Panc1 (cell line): Measurements from ENCODE around the gene ADCK2. TPM values are rescaled to one million over a fixed set of nuclear protein-coding genes. Genes with fewer than 3 reads are reported as not detected.
"Not testable (repeated sequence)": the region's sequence is repeated elsewhere in the genome, so short reads cannot be mapped to it uniquely, and the experiment has no call there.

Experiments used
- ATAC-seq: fragments of 200-7000 bp; cut with Tn5 transposase; 2 replicates; pipeline ENCODE4 v1.9.1; 2020; ENCODE audit warnings: mild to moderate bottlenecking, moderate library complexity
- BruUV-seq: library from RNA; stranded (reverse); fragments of 400-500 nt; replicated peaks from 2 replicates; lab custom pipeline; 2021; lab: Mats Ljungman, UMichigan
- CTCF ChIA-PET: fragments of 300-600 bp; sonication (Branson Sonifier 250); formaldehyde crosslinking; loops from one replicate; lab custom pipeline; 2022; ENCODE audit warnings: antibody characterized with exemption; lab: Charles Lee
- POLR2A ChIA-PET: fragments of 300-600 bp; sonication (Branson Sonifier 250); formaldehyde crosslinking; loops from one replicate; lab custom pipeline; 2022; ENCODE audit warnings: antibody characterized with exemption; lab: Charles Lee
- DNase-seq: peaks from one replicate; pipeline ENCODE4 v3.0.0-alpha.2; 2010; ENCODE audit warnings: low read depth, low spot score
- H3K27ac ChIP-seq: 2 replicates; pipeline ENCODE4 v1.5.1; 2011; ENCODE audit warnings: mild to moderate bottlenecking, low read length, inconsistent platforms
- H3K27me3 ChIP-seq: fragments of 200-500 bp; sonication (Bioruptor generic); 2 replicates; pipeline ENCODE4 v1.6.0; 2014; ENCODE audit warnings: low read length, inconsistent platforms; ENCODE audit not compliant: control insufficient read depth, insufficient read depth
- H3K36me3 ChIP-seq: fragments of 200-500 bp; sonication (Bioruptor generic); 2 replicates; pipeline ENCODE4 v1.5.1; 2014; ENCODE audit warnings: inconsistent platforms, mild to moderate bottlenecking, low read length, moderate library complexity; ENCODE audit not compliant: control insufficient read depth, insufficient read depth
- H3K4me1 ChIP-seq: 2 replicates; pipeline ENCODE4 v1.5.1; 2011; ENCODE audit warnings: inconsistent platforms, mild to moderate bottlenecking, low read length, moderate library complexity; ENCODE audit not compliant: control insufficient read depth, insufficient read depth
- H3K4me3 ChIP-seq, 2 experiments: 2 replicates each; pipeline ENCODE4 v1.5.1; 2011 to 2012; ENCODE audit warnings: low read depth in 2 of 2, low read length in 2 of 2, mild to moderate bottlenecking in 2 of 2, inconsistent platforms in 1 of 2, moderate library complexity in 1 of 2
- H3K9me3 ChIP-seq: fragments of 200-500 bp; sonication (Bioruptor generic); 2 replicates; pipeline ENCODE4 v1.5.1; 2014; ENCODE audit warnings: low read depth, mild to moderate bottlenecking, inconsistent platforms, low read length, moderate library complexity; ENCODE audit not compliant: control insufficient read depth, insufficient read depth
- CTCF ChIP-seq: fragments of 450-650 bp; IDR thresholded peaks from 2 replicates; pipeline ENCODE4 v1.5.1; 2017; ENCODE audit warnings: mild to moderate bottlenecking
- POLR2AphosphoS5 ChIP-seq: IDR thresholded peaks from 2 replicates; pipeline ENCODE4 v1.6.1; 2012; ENCODE audit warnings: mild to moderate bottlenecking, low read depth, low read length, moderate library complexity
- REST ChIP-seq, 2 experiments: IDR thresholded peaks; 2 replicates each; pipeline ENCODE4 v1.6.1; 2011 to 2012; ENCODE audit warnings: low read depth in 2 of 2, control low read depth in 1 of 2, low read length in 1 of 2, mild to moderate bottlenecking in 1 of 2, moderate library complexity in 1 of 2; ENCODE audit not compliant: insufficient read depth in 1 of 2
- SIN3A ChIP-seq: IDR thresholded peaks from 2 replicates; pipeline ENCODE4 v1.6.1; 2012; ENCODE audit warnings: low read depth, mild to moderate bottlenecking, low read length, moderate library complexity, borderline replicate concordance; ENCODE audit not compliant: insufficient read depth
- TCF7L2 ChIP-seq: IDR thresholded peaks from 2 replicates; pipeline ENCODE4 v1.6.1; 2011; ENCODE audit warnings: mild to moderate bottlenecking, low read depth, low read length, inconsistent platforms
- in situ Hi-C: cut with HindIII; loops from 2 replicates; pipeline ENCODE4 v1.10.0; 2016; ENCODE audit warnings: low sequenced_read_pairs, low pct_unique_long_range_greater_than_20kb
- intact Hi-C: fragments of 100-400 bp; cut with micrococcal nuclease; formaldehyde crosslinking; loops from one replicate; pipeline ENCODE4 v1.10.0; 2022; ENCODE audit not compliant: unreplicated experiment
- total RNA-seq: library from RNA; stranded (reverse); gene quantifications from one replicate; pipeline ENCODE4 v1.2.1, GENCODE V29; 2021; ENCODE audit not compliant: unreplicated experiment

The ADCK2 gene
- total RNA-seq, 1 experiment from 2014 or later, result 21.6 TPM

- Histone ChIP-seq H3K27me3 (peaks cover 3% of the 10 kb centered on the region; the same call in 1 of the 2 replicates), H3K27ac (no peak overlapping the region), H3K4me1 (no peaks in the 10 kb centered on the region), H3K9me3 (no peaks in the 10 kb centered on the region), H3K36me3 (no peaks in the 10 kb centered on the region), H3K4me3 (no peak overlapping the region)
- BruUV-seq, result no TSS peak
- intact Hi-C loops (no loop called here), in situ Hi-C loops (no loop called here)
- no peak for ATAC-seq
- no peak for DNase-seq
- TF ChIP-seq POLR2AphosphoS5 (no peak), TCF7L2 (no peak), REST (IDR thresholded peaks at IDR 0.05; ENCODE audit: insufficient read depth in 1 of 2, low read depth in 2 of 2, low read length in 1 of 2) (no peak), CTCF (no peak), SIN3A (no peak)
- ChIA-PET CTCF (interaction anchor here (0.7 kb wide), 1 partner anchor 336 kb away, joined by 5 read pairs; no protein-coding TSS in a partner anchor), POLR2A (no interaction called here)
These were observed 31.1 kb upstream of the ADCK2 start for GRCh38 chr7:140641524-140642195.

- no peak for ATAC-seq
- DNase-seq, result no peak
- Histone ChIP-seq H3K4me1 (no peaks in the 10 kb centered on the region), H3K27ac (no peak overlapping the region), H3K9me3 (no peaks in the 10 kb centered on the region), H3K27me3 (peaks cover 3% of the 10 kb centered on the region; the same call in 1 of the 2 replicates), H3K4me3 (no peak overlapping the region), H3K36me3 (no peaks in the 10 kb centered on the region)
- CTCF ChIA-PET, result no interaction called here
- intact Hi-C loops, result no loop called here
- no TSS peak for BruUV-seq
- in situ Hi-C loops, result no loop called here
- POLR2A ChIA-PET, result no interaction called here
- no peak for TF ChIP-seq REST (IDR thresholded peaks at IDR 0.05; ENCODE audit: insufficient read depth in 1 of 2, low read depth in 2 of 2, low read length in 1 of 2)
- no peak for TF ChIP-seq TCF7L2
- TF ChIP-seq CTCF, result no peak
- TF ChIP-seq SIN3A, result no peak
- TF ChIP-seq POLR2AphosphoS5, result no peak
These were observed 29.3 kb upstream of the ADCK2 start for GRCh38 chr7:140643416-140643815.

GRCh38 chr7:140644761-140645160 is 28.0 kb upstream of the ADCK2 start:
- CTCF ChIA-PET, BruUV-seq, in situ Hi-C loops, ATAC-seq, POLR2A ChIA-PET, DNase-seq, H3K4me3 ChIP-seq, H3K36me3 ChIP-seq, H3K27ac ChIP-seq, H3K9me3 ChIP-seq, H3K4me1 ChIP-seq, intact Hi-C loops, H3K27me3 ChIP-seq: not testable (repeated sequence)
